HG02588 (cell line): ENCODE measurements around the gene MED26.

Experiments used
- ATAC-seq: cut with Tn5 transposase; IDR thresholded peaks from one replicate; pipeline ENCODE4 v1.9.1; 2021; ENCODE audit warnings: mild to moderate bottlenecking, moderate library complexity; ENCODE audit not compliant: unreplicated experiment

Gene MED26

DNA sequence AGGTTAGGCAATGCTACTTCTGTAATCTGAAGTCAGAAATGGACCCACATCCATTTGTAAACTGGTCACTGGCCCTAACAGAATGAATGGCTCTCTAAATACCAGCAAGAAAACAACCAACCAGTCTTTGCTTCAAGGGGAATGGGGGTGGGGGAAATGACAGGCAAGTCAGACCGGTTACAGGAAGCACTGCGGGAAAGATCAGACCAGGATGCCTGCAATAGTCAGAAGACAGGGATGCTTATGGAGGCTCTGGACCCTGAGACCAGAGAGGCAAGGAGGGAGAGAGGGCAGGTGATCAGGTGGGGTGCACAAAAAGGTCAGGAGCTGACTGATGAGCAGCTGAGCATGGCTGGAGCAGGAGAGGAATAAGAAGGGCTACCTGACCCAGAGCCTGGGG is 13.1 kb downstream of the MED26 start:
- ATAC-seq: no peak

DNA sequence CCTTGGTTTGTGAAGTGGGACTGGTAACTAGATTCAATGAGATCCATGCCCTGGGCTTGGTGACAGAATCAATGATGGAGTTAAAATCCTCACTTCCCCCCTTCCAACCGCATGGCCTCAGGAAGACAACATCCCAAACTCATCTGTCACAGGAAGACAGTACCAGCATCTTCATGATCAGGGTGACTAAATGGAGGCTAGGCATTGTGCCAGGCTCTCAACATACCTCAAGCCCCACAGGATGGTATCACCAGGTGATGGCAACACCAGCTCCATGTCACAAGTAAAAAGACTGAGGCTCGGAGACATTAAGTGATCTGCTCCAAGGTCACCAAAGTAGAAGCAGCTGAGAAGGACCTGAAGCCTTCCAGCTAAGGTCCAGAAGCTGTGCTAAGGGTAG is 14.2 kb downstream of the MED26 start:
- no peak for ATAC-seq

DNA sequence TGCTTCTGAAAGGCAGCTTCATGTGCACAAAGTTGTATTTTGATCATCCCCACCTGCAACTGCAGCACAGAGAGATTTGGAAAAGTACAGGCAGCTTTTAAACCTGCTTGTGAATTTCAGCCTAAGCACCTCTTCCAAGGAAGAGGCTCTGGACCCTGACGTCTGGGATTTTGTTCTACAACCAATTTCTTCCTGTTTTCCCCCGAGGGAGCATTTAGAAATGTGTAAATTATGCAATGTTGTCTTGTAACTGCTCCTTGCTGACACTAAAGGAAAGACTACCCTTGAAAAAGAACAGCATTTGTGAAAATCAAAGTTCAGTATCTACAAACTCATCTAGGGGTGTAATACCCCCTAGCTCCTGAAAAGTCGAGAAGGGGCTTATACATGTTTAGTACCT is 15.4 kb downstream of the MED26 start:
- no peak for ATAC-seq

DNA sequence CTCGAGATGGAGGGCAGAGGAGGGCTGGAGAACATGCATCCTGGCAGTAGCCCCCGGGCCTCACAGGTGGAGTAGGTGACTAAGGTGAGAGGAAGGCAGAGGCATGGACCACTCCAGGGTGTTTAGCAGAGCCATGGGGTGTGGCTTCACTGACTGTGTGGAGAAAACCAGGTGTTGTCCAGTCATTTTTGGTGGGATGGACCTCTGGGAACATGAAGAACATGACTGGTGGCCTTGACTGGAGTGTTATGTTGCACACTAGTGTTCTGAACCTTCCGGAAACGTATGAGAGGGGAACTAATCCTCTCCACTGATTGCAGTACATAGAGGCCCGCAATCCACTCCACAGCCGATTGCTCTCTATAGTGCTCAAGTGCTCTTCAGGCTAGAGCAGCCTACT is 16.9 kb downstream of the MED26 start:
- ATAC-seq: no peak

DNA sequence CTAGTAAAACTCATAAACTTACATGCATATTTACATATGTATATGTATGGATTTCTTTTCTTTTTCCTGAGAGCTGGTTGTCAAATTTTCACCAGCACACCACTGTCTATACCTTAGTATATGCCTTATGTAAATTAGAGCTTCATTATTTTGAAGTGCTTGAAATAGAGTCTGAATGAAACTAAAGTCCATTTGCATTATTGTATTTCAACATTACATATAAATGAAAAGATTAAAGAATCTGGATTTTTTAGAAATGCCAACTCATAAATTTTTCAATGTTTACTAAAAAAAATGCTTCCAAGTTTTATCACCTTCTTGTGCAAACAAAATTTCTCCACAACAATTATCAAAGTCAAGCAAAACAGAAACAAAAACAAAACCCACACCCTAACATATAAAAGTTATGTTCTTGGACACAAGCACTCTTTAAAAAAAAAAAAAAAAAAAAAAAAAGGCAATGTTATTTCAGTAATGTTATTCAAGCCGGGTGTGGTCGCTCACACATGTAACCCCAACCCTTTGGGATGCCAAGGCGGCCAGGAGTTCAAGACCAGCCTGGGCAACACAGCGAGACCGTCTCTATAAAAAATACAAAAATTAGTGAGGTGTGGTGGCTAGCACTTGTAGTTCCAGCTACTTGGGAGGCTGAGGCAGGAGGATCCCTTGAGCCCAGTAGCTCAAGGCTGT is 18.3 kb downstream of the MED26 start:
- ATAC-seq: no peak

DNA sequence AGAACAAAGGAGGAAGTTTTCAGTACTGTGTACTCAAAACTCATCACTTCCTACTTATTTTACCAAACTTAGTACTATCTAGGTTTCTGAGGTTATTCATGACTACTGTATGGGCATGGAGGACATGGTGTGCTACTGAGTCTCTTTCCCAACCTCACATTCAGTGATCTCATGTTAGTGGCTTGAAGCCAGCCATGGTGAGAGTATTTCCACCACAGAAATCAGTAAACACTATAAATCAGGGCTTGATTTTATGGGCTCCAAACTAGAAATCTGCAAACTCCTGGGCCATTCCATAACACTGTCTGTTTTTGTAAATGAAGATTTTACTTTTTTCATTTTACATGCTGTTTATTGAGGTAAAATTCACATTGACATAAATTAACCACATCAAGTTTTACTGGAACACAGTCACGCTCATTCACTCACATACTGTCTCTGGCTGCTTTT is 19.7 kb downstream of the MED26 start:
- ATAC-seq: no peak

- no peak for ATAC-seq
Measured at GRCh38 chr19:16607819-16608218, 20.2 kb downstream of the MED26 start.

- ATAC-seq: no peak
Measured at GRCh38 chr19:16605553-16605994, 22.4 kb downstream of the MED26 start.

GRCh38 chr19:16605115-16605514 is 22.9 kb downstream of the MED26 start:
- ATAC-seq: no peak

DNA sequence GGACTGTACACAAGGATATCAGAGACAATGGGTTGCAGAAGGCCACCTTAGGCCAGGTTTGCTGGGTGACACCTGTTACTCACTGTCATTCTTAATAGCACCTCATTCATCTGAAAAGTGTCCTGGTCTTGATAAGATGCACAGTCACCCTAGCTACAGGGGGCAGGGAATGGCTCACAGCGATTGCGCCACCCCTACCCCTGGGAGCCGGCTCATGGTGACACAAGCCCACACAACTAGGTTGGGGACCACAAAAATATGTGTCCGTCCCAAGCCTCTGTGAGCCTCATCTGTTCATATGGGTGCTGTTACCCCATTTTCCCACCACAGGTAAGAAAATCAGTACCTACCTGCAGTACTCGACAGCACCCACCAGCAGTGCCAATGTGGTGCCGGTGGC is 23.4 kb downstream of the MED26 start:
- no peak for ATAC-seq

GRCh38 chr19:16603090-16603489 is 24.9 kb downstream of the MED26 start:
- no peak for ATAC-seq

GRCh38 chr19:16601378-16602052 is 26.5 kb downstream of the MED26 start:
- no peak for ATAC-seq

DNA sequence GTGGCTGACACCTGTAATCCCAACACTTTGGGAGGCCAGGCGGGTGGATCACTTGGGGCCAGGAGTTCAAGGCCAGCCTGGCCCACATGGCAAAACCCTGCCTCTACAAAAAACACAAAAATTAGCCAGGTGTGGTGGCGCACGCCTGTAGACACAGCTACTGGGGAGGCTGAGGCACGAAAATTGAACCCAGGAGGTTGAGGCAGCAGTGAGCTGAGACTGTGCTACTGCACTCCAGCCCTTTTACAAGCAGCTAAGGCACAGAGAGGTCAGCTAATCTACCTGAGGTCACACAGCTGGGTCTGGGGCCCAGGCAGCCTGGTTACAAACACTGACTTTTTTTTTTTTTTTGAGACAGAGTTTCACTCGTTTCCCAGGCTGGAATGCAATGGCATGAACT is 27.2 kb downstream of the MED26 start:
- ATAC-seq: no peak

DNA sequence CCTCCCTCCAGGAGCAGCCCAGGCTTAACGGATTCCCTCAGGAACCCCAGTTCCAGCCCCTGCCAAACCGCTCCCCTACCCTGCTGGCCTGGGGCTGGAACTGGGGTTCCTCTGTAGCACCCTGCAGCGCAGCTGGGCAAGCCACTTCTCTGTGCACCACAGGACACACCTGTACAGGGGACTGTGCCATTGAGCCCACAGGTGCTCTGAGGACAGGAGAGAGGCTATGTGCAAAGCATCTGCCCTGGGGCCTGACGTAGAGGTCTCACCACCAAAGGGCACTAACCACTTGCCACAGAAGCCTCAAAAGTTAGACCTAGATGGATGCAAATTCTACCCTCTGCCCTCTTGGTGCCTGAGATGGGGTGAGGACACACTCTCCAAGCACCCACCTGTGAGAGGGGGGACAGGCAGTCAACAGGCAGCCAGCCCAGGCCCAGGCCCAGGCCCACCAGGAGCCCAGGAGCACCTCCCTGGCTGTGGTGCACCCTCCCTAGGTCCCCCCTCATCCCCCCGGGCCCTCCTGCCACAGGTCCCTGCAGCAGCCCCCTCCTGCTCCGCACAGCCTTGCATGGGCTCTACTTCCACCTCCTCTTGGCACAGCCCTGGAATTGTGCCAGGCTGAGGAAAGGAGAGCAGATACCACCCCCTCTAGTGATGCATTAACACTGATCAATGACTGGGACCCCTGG is 28.2 kb downstream of the MED26 start:
- ATAC-seq: no peak

DNA sequence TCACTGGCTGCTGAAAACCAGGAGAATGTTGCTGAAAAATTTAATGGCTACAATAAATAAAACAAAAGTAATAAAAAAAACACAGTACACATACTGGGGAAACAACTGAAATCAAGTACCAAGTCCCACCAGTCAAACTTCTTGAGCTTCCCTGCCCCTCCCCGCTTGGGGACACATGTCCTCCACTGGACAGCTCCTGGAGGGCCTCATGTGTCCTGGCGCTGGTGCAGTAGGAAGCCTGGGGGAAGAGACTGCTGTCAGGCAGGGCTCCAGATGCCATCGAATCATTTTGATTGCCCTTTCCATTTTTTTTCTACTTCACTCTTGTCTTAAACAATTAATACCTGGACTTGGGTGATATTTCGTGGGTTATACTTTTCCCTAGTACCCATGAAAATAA is 29.2 kb downstream of the MED26 start:
- ATAC-seq: no peak

DNA sequence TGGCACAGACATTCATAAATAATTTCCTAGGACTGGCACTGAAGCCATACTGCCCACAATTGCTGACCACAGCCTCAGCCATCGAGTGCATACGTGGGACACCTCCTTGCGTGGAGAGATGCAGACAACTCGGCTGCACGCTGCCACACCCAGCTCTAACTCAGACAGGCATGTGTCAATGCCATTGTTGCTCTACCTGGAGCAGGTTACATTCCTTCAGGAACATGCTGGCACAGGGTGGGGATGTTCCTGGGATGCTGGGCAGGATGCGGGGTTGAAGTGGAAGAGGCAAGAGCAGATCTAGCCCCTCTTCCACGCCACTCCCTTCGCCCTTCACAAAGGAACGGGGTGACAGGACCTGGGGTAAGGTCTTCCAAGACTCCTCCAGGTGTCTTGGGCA is 31.6 kb downstream of the MED26 start:
- ATAC-seq: no peak

GRCh38 chr19:16595097-16595496 is 32.9 kb downstream of the MED26 start:
- no peak for ATAC-seq

DNA sequence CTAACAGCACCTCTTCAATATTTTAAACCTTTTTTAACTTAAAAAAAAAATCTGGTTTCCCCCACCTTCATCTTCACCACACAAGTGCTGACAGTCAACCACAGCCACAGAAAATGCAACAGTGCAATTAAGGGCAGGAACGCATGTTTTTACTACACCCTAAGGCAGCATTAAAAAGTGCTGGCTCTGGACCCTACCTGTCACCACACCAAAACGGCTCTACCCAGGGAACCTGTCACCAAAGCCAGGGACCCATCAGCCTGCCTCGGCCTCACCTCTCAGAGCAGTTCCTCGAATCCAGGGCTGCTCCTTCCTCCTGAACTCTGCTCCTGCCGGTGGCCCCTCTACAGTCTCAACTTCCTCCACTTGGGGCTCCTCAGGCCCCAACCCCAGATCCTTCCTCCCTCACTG is 33.3 kb downstream of the MED26 start:
- no peak for ATAC-seq

DNA sequence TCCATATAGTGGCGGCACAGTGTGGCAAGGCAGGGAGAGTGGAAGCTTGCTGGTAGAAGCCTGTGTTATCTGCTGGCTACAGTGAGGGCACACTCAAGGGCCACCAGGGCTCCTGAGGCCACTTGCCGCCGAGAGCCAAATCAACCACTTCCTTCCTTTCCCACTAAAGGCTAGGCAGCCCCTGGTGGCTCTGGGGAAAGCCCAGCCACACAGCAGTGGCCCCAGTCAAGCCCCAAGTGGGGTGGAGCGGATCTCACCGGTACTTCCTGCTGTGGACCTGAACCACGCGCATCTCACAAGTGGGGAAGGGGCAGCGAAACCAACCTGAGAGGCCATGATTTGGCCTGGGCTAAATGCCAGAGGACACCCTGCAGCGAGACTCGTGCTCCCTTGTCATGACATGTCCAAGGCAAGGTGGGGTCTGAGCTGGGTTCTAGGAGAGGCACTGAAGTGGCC is 33.8 kb downstream of the MED26 start:
- no peak for ATAC-seq

- ATAC-seq: no peak
Measured at GRCh38 chr19:16593181-16593580, 34.8 kb downstream of the MED26 start.

DNA sequence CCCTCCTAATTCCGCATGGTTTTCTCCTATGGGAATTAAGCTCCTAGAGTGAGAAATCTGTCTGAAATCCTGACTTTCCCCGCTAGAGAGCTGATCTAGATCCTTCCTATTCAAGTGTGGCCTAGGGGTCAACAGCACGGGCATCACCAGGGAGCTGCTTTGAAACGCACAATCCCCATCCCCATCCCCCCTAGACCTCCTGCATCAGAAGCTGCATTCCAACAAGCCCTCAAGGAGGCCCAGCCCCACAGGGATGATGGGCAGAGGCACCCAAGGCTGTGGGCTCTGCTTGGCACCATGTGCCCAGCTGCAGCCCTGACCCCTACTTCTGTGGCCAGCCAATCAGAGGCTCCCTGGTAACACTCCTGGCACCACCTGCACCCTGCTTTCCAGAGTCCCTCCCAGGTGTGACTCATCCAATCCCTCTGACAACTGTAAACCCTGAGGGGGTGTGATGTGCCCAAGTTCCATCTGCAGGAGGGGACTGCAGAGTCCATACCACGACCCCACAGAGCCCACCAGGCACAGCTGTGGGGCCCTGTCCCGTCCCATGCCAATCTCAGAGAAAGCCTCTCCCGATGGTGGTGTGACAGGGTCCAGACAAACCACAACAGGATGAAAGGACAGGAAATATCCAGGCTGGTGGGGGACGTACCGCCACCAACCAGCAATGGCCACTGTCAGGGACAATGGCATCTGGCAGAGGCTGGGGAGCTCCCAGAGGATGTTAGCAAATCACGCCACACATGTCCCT is 36.0 kb downstream of the MED26 start:
- ATAC-seq: no peak
